Neutrophil (primary cell): Measurements from ENCODE around the gene GPR12.

Experiments used
- H3K27ac ChIP-seq: fragments of 200-600 bp; sonication (generic); 2 replicates; pipeline ENCODE4 v1.5.1; 2016; ENCODE audit warnings: mild to moderate bottlenecking, moderate library complexity
- H3K27me3 ChIP-seq: fragments of 200-600 bp; sonication (generic); 2 replicates; pipeline ENCODE4 v1.6.0; 2016; ENCODE audit warnings: mild to moderate bottlenecking
- H3K36me3 ChIP-seq: fragments of 200-600 bp; sonication (generic); 2 replicates; pipeline ENCODE4 v1.5.1; 2017
- H3K4me1 ChIP-seq, 2 experiments: fragments of 200-600 bp in 1 of 2; sonication (generic) in 1 of 2; 1 replicate in 1 of 2; 2 replicates in 1 of 2; pipeline versions ENCODE4 v1.5.1 to v1.6.1; 2013 to 2016; ENCODE audit warnings: low read depth in 1 of 2, low read length in 1 of 2, mild to moderate bottlenecking in 1 of 2, moderate library complexity in 1 of 2; ENCODE audit not compliant: control insufficient read depth in 1 of 2, insufficient read depth in 1 of 2
- H3K4me3 ChIP-seq, 2 experiments: fragments of 200-600 bp in 1 of 2; sonication (generic) in 1 of 2; 1 replicate in 1 of 2; 2 replicates in 1 of 2; pipeline ENCODE4 v1.5.1; 2013 to 2016; ENCODE audit warnings: low read depth in 1 of 2, low read length in 1 of 2, mild to moderate bottlenecking in 1 of 2, moderate library complexity in 1 of 2
- H3K9me3 ChIP-seq: fragments of 200-600 bp; sonication (generic); 2 replicates; pipeline ENCODE4 v1.5.1; 2016
- CTCF ChIP-seq: fragments of 200-600 bp; sonication (generic); IDR thresholded peaks from 2 replicates; pipeline ENCODE4 v1.5.1; 2016; ENCODE audit warnings: antibody characterized with exemption

GPR12 gene

DNA sequence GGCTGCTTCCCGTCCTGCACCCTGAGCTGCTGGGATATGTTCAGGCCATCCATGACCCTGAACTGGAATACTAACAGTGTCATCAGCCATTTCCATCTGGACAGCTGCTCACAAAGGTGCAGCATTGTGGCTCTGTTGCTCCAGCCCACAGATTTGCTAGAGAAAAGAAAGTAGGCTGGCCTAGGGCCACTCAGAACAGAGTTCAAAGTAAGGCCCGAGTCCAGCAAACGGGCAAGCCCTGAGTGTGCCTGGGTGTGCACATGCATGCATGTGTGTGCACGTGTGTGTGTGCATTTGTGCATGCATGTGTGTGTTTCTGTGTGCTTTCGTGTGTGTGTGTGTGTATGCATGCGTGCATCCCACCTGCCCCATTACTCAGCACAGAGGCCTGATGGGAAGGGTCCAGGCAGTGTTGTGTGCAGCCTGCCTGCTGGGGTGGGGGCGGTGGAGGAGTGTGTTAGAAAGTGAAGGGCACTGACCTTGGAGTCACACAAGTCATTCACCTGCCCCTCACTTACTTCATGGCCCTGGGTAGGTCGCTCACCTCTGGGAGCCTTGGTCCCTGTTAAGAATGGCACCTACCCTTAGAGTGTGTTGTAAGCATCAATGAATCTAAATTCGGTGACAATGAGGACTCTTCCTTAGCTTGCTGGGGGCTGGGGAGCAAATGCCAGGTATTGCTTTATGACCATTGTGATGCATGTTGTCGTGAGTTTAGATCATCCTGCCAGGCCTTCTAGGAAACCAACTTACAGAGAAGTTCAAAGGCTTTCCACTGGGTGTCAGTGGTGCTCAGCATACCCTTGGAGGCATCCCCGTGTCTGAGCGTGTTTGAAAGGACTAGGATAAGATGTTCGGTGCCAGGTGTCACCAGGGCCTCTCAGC is 53.2 kb downstream of the GPR12 start:
- Histone ChIP-seq H3K4me1 (no peaks in the 10 kb centered on the region), H3K27me3 (no peaks in the 10 kb centered on the region), H3K4me3 (no peak overlapping the region), H3K27ac (no peak overlapping the region), H3K9me3 (no peaks in the 10 kb centered on the region), H3K36me3 (no peaks in the 10 kb centered on the region)
- TF ChIP-seq CTCF, result no peak

GRCh38 chr13:26706381-26706780 is 54.2 kb downstream of the GPR12 start:
- Histone ChIP-seq H3K27me3 (no peaks in the 10 kb centered on the region), H3K4me3 (no peak overlapping the region), H3K4me1 (no peaks in the 10 kb centered on the region), H3K9me3 (no peaks in the 10 kb centered on the region), H3K36me3 (no peaks in the 10 kb centered on the region), H3K27ac (no peak overlapping the region)
- TF ChIP-seq CTCF, result no peak

- Histone ChIP-seq H3K36me3 (no peaks in the 10 kb centered on the region), H3K27ac (no peak overlapping the region), H3K27me3 (no peaks in the 10 kb centered on the region), H3K9me3 (no peaks in the 10 kb centered on the region), H3K4me3 (no peak overlapping the region), H3K4me1 (no peaks in the 10 kb centered on the region)
- TF ChIP-seq CTCF, result no peak
Measured at GRCh38 chr13:26705536-26705935, 55.0 kb downstream of the GPR12 start.
